Smooth muscle cell (in vitro differentiated cells): ENCODE measurements around the gene DHH. TPM values are rescaled to one million over a fixed set of nuclear protein-coding genes. Genes with fewer than 3 reads are reported as not detected.
A peak's percentile ranks its signal among the peaks of the same experiment; 100 is the strongest.

Source experiments
- DNase-seq: peaks from one replicate; lab custom pipeline; 2025; ENCODE audit not compliant: unreplicated experiment; lab: John Stamatoyannopoulos, UW
- H2AFZ ChIP-seq: fragments of 200-600 bp; sonication (generic); 2 replicates; pipeline ENCODE4 v1.6.0; 2016; ENCODE audit warnings: antibody characterized with exemption, low read depth, mild to moderate bottlenecking
- H3F3A ChIP-seq: fragments of 200-600 bp; sonication (generic); 2 replicates; pipeline ENCODE4 v1.6.0; 2017; ENCODE audit warnings: antibody characterized with exemption, low read depth
- H3K27ac ChIP-seq: fragments of 200-600 bp; sonication (generic); 2 replicates; pipeline ENCODE4 v1.5.1; 2016; ENCODE audit warnings: low read depth, mild to moderate bottlenecking
- H3K27me3 ChIP-seq: fragments of 200-600 bp; sonication (generic); 2 replicates; pipeline ENCODE4 v1.6.1; 2016; ENCODE audit warnings: low read depth, mild to moderate bottlenecking
- H3K36me3 ChIP-seq: fragments of 200-600 bp; sonication (generic); 2 replicates; pipeline ENCODE4 v1.5.1; 2016; ENCODE audit warnings: low read depth
- H3K4me1 ChIP-seq: fragments of 200-600 bp; sonication (generic); 2 replicates; pipeline ENCODE4 v1.5.1; 2016; ENCODE audit warnings: low read depth
- H3K4me2 ChIP-seq: fragments of 200-600 bp; sonication (generic); 2 replicates; pipeline ENCODE4 v1.6.0; 2016; ENCODE audit warnings: mild to moderate bottlenecking
- H3K4me3 ChIP-seq: fragments of 200-600 bp; sonication (generic); 2 replicates; pipeline ENCODE4 v1.5.1; 2016; ENCODE audit warnings: mild to moderate bottlenecking
- H3K79me2 ChIP-seq: fragments of 200-600 bp; sonication (generic); 2 replicates; pipeline ENCODE4 v1.6.0; 2016; ENCODE audit warnings: low read depth, mild to moderate bottlenecking
- H3K9ac ChIP-seq: fragments of 200-600 bp; sonication (generic); 2 replicates; pipeline ENCODE4 v1.6.0; 2016; ENCODE audit warnings: low read depth
- H3K9me3 ChIP-seq: fragments of 200-600 bp; sonication (generic); replicated peaks from 2 replicates; pipeline ENCODE4 v1.5.1; 2016; ENCODE audit warnings: low read depth
- H4K20me1 ChIP-seq: fragments of 200-600 bp; sonication (generic); 2 replicates; pipeline ENCODE4 v1.6.0; 2016; ENCODE audit warnings: low read depth
- WGBS: methylation state at CpG from one replicate; pipeline ENCODE4 v1.1.7; 2016; ENCODE audit warnings: low lambda C conversion rate; 5-methylcytosine and 5-hydroxymethylcytosine counted together
- polyA plus RNA-seq: library from polyadenylated mRNA; unstranded; fragments of >200 nt; fragmentation: Nextera tagmentation; extraction: Ambion mirVana; gene quantifications from 2 replicates; pipeline ENCODE4 v1.2.1, GENCODE V29; 2016
- total RNA-seq: library from RNA; depleted of rRNA; stranded (reverse); fragments of >200 nt; gene quantifications from 2 replicates; pipeline ENCODE4 v1.2.3, GENCODE V29; 2014
- TF ChIP-seq, protein P1 (sequence below): fragments of 200-600 bp; sonication (generic); IDR thresholded peaks from 2 replicates; pipeline ENCODE4 v1.5.1; 2017; ENCODE audit warnings: borderline replicate concordance, mild to moderate bottlenecking, antibody characterized with exemption; ENCODE audit not compliant: insufficient read depth, poor library complexity, severe bottlenecking

The DHH gene
- total RNA-seq (0.04 TPM in 1 of 2 replicates, not detected in the other), polyA plus RNA-seq (not detected in 2 replicates)

GRCh38 chr12:49094160-49094974 is at the start of gene DHH:
Gene DHH (minus strand): TSS chr12:49094801. CDS start chr12:49094512, 289 bp downstream.
- Histone ChIP-seq H3K27ac (no peak within 1 kb of the TSS), H3K9ac (no peak within 1 kb of the TSS), H3K4me2 (peak within 1 kb of the TSS; percentile 48), H3K79me2 (no peaks in the 10 kb centered on the region), H3K4me3 (no peak within 1 kb of the TSS), H3K9me3 (no peaks in the 10 kb centered on the region), H3K27me3 (peaks cover 64% of the 10 kb centered on the region), H4K20me1 (peaks cover 24% of the 10 kb centered on the region), H3K36me3 (peaks cover 3% of the 10 kb centered on the region), H3F3A (no peaks in the 10 kb centered on the region), H3K4me1 (peaks cover 33% of the 10 kb centered on the region), H2AFZ (no peak within 1 kb of the TSS)
- 24% methylated on average over 49 of the region's 49 CpGs for WGBS
- TF ChIP-seq, protein P1, sequence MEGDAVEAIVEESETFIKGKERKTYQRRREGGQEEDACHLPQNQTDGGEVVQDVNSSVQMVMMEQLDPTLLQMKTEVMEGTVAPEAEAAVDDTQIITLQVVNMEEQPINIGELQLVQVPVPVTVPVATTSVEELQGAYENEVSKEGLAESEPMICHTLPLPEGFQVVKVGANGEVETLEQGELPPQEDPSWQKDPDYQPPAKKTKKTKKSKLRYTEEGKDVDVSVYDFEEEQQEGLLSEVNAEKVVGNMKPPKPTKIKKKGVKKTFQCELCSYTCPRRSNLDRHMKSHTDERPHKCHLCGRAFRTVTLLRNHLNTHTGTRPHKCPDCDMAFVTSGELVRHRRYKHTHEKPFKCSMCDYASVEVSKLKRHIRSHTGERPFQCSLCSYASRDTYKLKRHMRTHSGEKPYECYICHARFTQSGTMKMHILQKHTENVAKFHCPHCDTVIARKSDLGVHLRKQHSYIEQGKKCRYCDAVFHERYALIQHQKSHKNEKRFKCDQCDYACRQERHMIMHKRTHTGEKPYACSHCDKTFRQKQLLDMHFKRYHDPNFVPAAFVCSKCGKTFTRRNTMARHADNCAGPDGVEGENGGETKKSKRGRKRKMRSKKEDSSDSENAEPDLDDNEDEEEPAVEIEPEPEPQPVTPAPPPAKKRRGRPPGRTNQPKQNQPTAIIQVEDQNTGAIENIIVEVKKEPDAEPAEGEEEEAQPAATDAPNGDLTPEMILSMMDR: no peak
- no peak for DNase-seq

DNA sequence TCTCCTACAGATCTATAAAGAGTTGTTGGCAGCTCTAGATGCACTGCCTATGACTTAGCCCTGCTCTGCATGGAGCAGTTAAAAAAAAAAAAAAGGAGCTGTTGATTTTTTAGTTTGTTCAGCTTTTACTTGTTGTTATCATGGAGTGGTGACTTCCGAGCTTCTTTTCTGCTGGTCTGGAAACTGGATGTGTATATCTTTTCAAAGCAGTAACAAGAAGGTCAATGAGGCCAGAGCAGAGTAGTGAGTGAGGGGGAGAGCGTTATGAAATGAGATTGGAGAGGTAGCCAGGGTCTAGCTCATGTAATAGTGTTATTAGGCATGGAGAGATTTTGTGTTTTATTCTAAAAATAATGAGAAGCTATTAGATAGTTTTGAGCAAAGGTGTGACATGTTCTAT is 49.8 kb upstream of the DHH start:
- Histone ChIP-seq H3K79me2 (no peaks in the 10 kb centered on the region), H3K27me3 (no peaks in the 10 kb centered on the region), H3K4me1 (no peaks in the 10 kb centered on the region), H4K20me1 (no peaks in the 10 kb centered on the region), H3F3A (no peaks in the 10 kb centered on the region), H3K36me3 (no peaks in the 10 kb centered on the region), H2AFZ (no peak overlapping the region), H3K4me2 (no peak overlapping the region), H3K9ac (no peak overlapping the region), H3K4me3 (no peak overlapping the region), H3K9me3 (no peaks in the 10 kb centered on the region), H3K27ac (no peak overlapping the region)
- 87% methylated on average over 2 of the region's 2 CpGs for WGBS
- DNase-seq: no peak
- TF ChIP-seq, protein P1: no peak

DNA sequence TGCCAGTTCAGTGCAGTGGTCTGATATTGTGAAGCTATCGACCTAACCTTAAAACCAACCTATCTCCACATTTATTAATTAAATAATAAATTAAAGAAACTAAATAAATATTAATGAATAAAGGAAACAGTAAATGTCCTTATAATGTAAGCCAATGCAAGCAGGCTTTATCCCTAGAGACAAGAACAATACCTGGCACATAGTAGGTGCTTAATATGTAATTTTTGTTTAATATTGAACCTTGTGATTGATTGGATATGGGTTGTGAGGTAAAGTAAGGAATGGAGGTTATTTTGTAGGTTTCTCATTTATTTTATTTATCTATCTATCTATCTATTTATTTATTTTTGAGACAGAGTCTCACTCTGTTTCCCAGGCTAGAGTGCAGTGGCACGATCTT is 44.4 kb upstream of the DHH start:
- no peak overlapping the region for H3K4me3 ChIP-seq
- DNase-seq: no peak
- no peaks in the 10 kb centered on the region for H3F3A ChIP-seq
- TF ChIP-seq, protein P1: no peak
- H3K27ac ChIP-seq: no peak overlapping the region
- H3K4me1 ChIP-seq: no peaks in the 10 kb centered on the region
- no peak overlapping the region for H3K9ac ChIP-seq
- H3K9me3 ChIP-seq: no peaks in the 10 kb centered on the region
- 94% methylated on average over 2 of the region's 2 CpGs for whole genome bisulfite sequencing
- no peaks in the 10 kb centered on the region for H3K27me3 ChIP-seq
- H3K4me2 ChIP-seq: no peak overlapping the region
- no peaks in the 10 kb centered on the region for H3K36me3 ChIP-seq
- H2AFZ ChIP-seq: no peak overlapping the region
- H4K20me1 ChIP-seq: no peaks in the 10 kb centered on the region
- H3K79me2 ChIP-seq: no peaks in the 10 kb centered on the region

GRCh38 chr12:49138587-49138986 is 44.0 kb upstream of the DHH start:
- H3K4me1 ChIP-seq: no peaks in the 10 kb centered on the region
- H4K20me1 ChIP-seq: no peaks in the 10 kb centered on the region
- TF ChIP-seq, protein P1: no peak
- no peak overlapping the region for H3K4me2 ChIP-seq
- H3K4me3 ChIP-seq: no peak overlapping the region
- WGBS: 65% methylated on average over 2 of the region's 2 CpGs
- H3K9ac ChIP-seq: no peak overlapping the region
- H3K36me3 ChIP-seq: no peaks in the 10 kb centered on the region
- H3K9me3 ChIP-seq: no peaks in the 10 kb centered on the region
- no peak overlapping the region for H2AFZ ChIP-seq
- no peaks in the 10 kb centered on the region for H3K79me2 ChIP-seq
- H3K27ac ChIP-seq: no peak overlapping the region
- no peaks in the 10 kb centered on the region for H3K27me3 ChIP-seq
- H3F3A ChIP-seq: no peaks in the 10 kb centered on the region
- DNase-seq: no peak
